GM04504 (cell line): Measurements from ENCODE around the gene SLC49A3.

Experiments used
- DNase-seq: peaks from one replicate; pipeline ENCODE4 v3.0.0-alpha.2; 2012; ENCODE audit warnings: low read depth

The SLC49A3 gene

GRCh38 chr4:632196-632790 lies 56.7 kb downstream of the SLC49A3 start:
- no peak for DNase-seq
